K562 (cell line): ENCODE data around the gene SLIT1. TPM values are rescaled to one million over a fixed set of nuclear protein-coding genes. Genes with fewer than 3 reads are reported as not detected.

Experiments used
- ATAC-seq: fragments of 200-7000 bp; cut with Tn5 transposase; 3 replicates; pipeline ENCODE4 v1.9.1; 2020; ENCODE audit warnings: moderate library complexity
- BruUV-seq: library from RNA; stranded (reverse); fragments of 400-500 nt; replicated peaks from 2 replicates; lab custom pipeline; 2021; lab: Mats Ljungman, UMichigan
- CTCF ChIA-PET: fragments of 300-600 bp; formaldehyde crosslinking; extraction: SDS; loops from one replicate; lab custom pipeline; 2021; ENCODE audit warnings: low intra/inter-chr PET ratio; lab: Yijun Ruan, JAX
- POLR2A ChIA-PET: fragments of 300-600, 350-650 bp; sonication (Branson Sonifier 250); formaldehyde crosslinking; extraction: SDS; loops from one replicate; lab custom pipeline; 2021; ENCODE audit warnings: antibody characterized with exemption, inconsistent platforms; lab: Yijun Ruan, JAX
- DNase-seq, 4 experiments: peaks; one replicate each; pipeline versions ENCODE4 v3.0.0 to v3.0.0-alpha.2; 2011 to 2018; ENCODE audit warnings: low spot score in 3 of 4, mixed read lengths in 3 of 4; ENCODE audit errors: extremely low read depth in 1 of 4
- FAIRE-seq: peaks from 2 replicates; lab custom pipeline; 2011; peaks lifted over from hg19 to GRCh38; lab: Jason Lieb, UNC
- H2AFZ ChIP-seq: 2 replicates; pipeline ENCODE4 v1.6.0; 2011; ENCODE audit warnings: low read depth, low read length, control low read depth, inconsistent platforms
- H3K27ac ChIP-seq: fragments of 200-600 bp; 3 replicates; pipeline ENCODE4 v1.8.0; 2011; ENCODE audit warnings: low read depth, mild to moderate bottlenecking, control low read depth, inconsistent platforms, low read length, moderate library complexity, mixed read lengths; ENCODE audit errors: extremely low read depth
- H3K27me3 ChIP-seq, 2 experiments: fragments of 300-600 bp in 1 of 2; 2 replicates in 1 of 2; 3 replicates in 1 of 2; pipeline versions ENCODE4 v1.6.0 to v1.8.0; 2011; ENCODE audit warnings: inconsistent platforms in 2 of 2, low read length in 2 of 2, mild to moderate bottlenecking in 1 of 2, mixed read lengths in 1 of 2, moderate library complexity in 1 of 2; ENCODE audit not compliant: control insufficient read depth in 2 of 2, insufficient read depth in 2 of 2
- H3K36me3 ChIP-seq: fragments of 300-600 bp; 3 replicates; pipeline ENCODE4 v1.8.0; 2011; ENCODE audit warnings: mild to moderate bottlenecking, low read length, inconsistent platforms; ENCODE audit not compliant: control insufficient read depth, insufficient read depth
- H3K4me1 ChIP-seq, 2 experiments: fragments of 200-600 bp in 1 of 2; replicated peaks in 1 of 2; 2 replicates in 1 of 2; 3 replicates in 1 of 2; pipeline versions ENCODE4 v1.5.1 to v1.8.0; 2011; ENCODE audit warnings: inconsistent platforms in 2 of 2, low read length in 2 of 2, mild to moderate bottlenecking in 1 of 2, mixed read lengths in 1 of 2, moderate library complexity in 1 of 2; ENCODE audit not compliant: control insufficient read depth in 2 of 2, insufficient read depth in 2 of 2
- H3K4me2 ChIP-seq: 2 replicates; pipeline ENCODE4 v1.6.1; 2011; ENCODE audit warnings: low read length, control low read depth, inconsistent platforms, mixed read lengths; ENCODE audit not compliant: insufficient read depth
- H3K4me3 ChIP-seq: fragments of 200-600 bp; sonication (generic), shearing (Covaris generic); 2 replicates; pipeline ENCODE4 v1.5.1; 2016; ENCODE audit warnings: control low read depth, inconsistent platforms
- H3K79me2 ChIP-seq: fragments of 200-600 bp; 3 replicates; pipeline ENCODE4 v1.8.0; 2011; ENCODE audit warnings: low read length, inconsistent platforms; ENCODE audit not compliant: control insufficient read depth, insufficient read depth
- H3K9ac ChIP-seq, 2 experiments: 2 replicates each; pipeline versions ENCODE4 v1.6.0 to v1.6.1; 2011; ENCODE audit warnings: low read depth in 2 of 2, low read length in 2 of 2, control low read depth in 1 of 2, inconsistent platforms in 1 of 2, mild to moderate bottlenecking in 1 of 2, mixed read lengths in 1 of 2; ENCODE audit not compliant: insufficient read depth in 1 of 2
- H3K9me1 ChIP-seq: one replicate; pipeline ENCODE4 v1.6.0; 2011; ENCODE audit warnings: inconsistent platforms, mild to moderate bottlenecking, low read length, moderate library complexity; ENCODE audit not compliant: control insufficient read depth, insufficient read depth
- H3K9me3 ChIP-seq: replicated peaks from 2 replicates; pipeline ENCODE4 v1.5.1; 2011; ENCODE audit warnings: low read depth, low read length, inconsistent platforms; ENCODE audit not compliant: control insufficient read depth, insufficient read depth
- H4K20me1 ChIP-seq: replicated peaks from 2 replicates; pipeline ENCODE4 v1.6.1; 2011; ENCODE audit warnings: low read length, inconsistent platforms, mixed read lengths; ENCODE audit not compliant: control insufficient read depth, insufficient read depth
- BRF1 ChIP-seq: IDR thresholded peaks from 3 replicates; pipeline ENCODE4 v1.6.1; 2011; ENCODE audit warnings: borderline replicate concordance, mild to moderate bottlenecking; ENCODE audit not compliant: insufficient read length; ENCODE audit errors: extremely low read depth
- PPARD ChIP-seq: fragments of 250-450 bp; sonication (Bioruptor Pico); IDR thresholded peaks from 2 replicates; pipeline ENCODE4 v1.8.0; 2022; ENCODE audit warnings: inconsistent platforms, mild to moderate bottlenecking, moderate library complexity
- SNRNP70 ChIP-seq: fragments of 200-400 bp; formaldehyde crosslinking; optimal IDR thresholded peaks from 2 replicates; pipeline ENCODE3; 2017; ENCODE audit warnings: low read depth, low read length
- THRAP3 ChIP-seq: fragments of 450-650 bp; IDR thresholded peaks from 2 replicates; pipeline ENCODE4 v1.6.1; 2016; ENCODE audit warnings: mild to moderate bottlenecking, inconsistent platforms, borderline replicate concordance
- ZBTB49 ChIP-seq: sonication (generic); formaldehyde crosslinking; IDR thresholded peaks from 2 replicates; pipeline ENCODE4 v1.8.0; 2022; ENCODE audit warnings: missing genetic modification reagents, mild to moderate bottlenecking, borderline replicate concordance
- ZMIZ1 ChIP-seq, 2 experiments: fragments of 150-350 bp in 1 of 2; IDR thresholded peaks; 2 replicates each; pipeline ENCODE4 v1.6.1; 2012 to 2016; ENCODE audit warnings: low read depth in 2 of 2, low read length in 2 of 2, mild to moderate bottlenecking in 1 of 2, moderate library complexity in 1 of 2
- WGBS: fragments of 100-300 bp; shearing (Covaris generic); methylation state at CpG from one replicate; pipeline ENCODE4 v1.1.6; 2016; ENCODE audit warnings: low coverage, mixed read lengths; ENCODE audit not compliant: insufficient coverage; ENCODE audit errors: missing lambda C conversion rate; 5-methylcytosine and 5-hydroxymethylcytosine counted together
- in situ Hi-C: fragments of 300-500 bp; cut with MboI; formaldehyde crosslinking; loops from 4 replicates; pipeline ENCODE4 v1.15.0; 2018; ENCODE audit warnings: inconsistent platforms, mixed read lengths
- intact Hi-C: fragments of 100-400 bp; cut with micrococcal nuclease; formaldehyde crosslinking; loops from 2 replicates; pipeline ENCODE4 v1.14.2; 2022
- polyA plus RNA-seq, 8 experiments: library from polyadenylated mRNA; depleted of rRNA in 4 of 8; stranded (reverse) in 5 of 8; unstranded in 3 of 8; fragments of >200 nt; fragmentation: Nextera tagmentation in 2 of 8; fragmentation: Illumina TruSeq in 1 of 8; extraction: Ambion mirVana in 2 of 8; extraction: Trizol in 1 of 8; gene quantifications; 2 replicates each; pipeline versions ENCODE4 v1.2.1 to v1.2.3, GENCODE V29; 2011 to 2014; ENCODE audit warnings: inconsistent platforms in 1 of 8, missing spikeins in 1 of 8
- total RNA-seq, 7 experiments: library from RNA; depleted of rRNA in 6 of 7; stranded (reverse); fragments of >200 nt in 6 of 7; fragmentation: Illumina TruSeq in 2 of 7; extraction: Trizol in 2 of 7; gene quantifications; 2 replicates each; pipeline versions ENCODE4 v1.2.1 to v1.2.3, GENCODE V29; 2011 to 2021; ENCODE audit warnings: low replicate concordance in 1 of 7
- TF ChIP-seq, protein P1 (sequence below): fragments of 250-450 bp; sonication (Bioruptor Pico); IDR thresholded peaks from 2 replicates; pipeline ENCODE4 v1.4.0; 2020
- TF ChIP-seq, protein P2 (sequence below): fragments of 250-450 bp; sonication (Bioruptor Pico); IDR thresholded peaks from 2 replicates; pipeline ENCODE4 v1.8.0; 2022; ENCODE audit warnings: moderate library complexity, mild to moderate bottlenecking, inconsistent platforms

The SLIT1 gene
- total and polyA plus RNA-seq, 9 of the 15 experiments (the other 6 are each of a cell fraction or from before 2014, with no cell fraction given), result 0.01 to 0.11 (median 0.04) TPM; not detected in 3

GRCh38 chr10:97220355-97220754, 34.6 kb upstream of the SLIT1 start:
- Histone ChIP-seq H3K27me3 (no peaks in the 10 kb centered on the region), H4K20me1 (peaks cover 9% of the 10 kb centered on the region; the same call in 1 of the 2 replicates), H3K27ac (no peak overlapping the region), H3K4me3 (no peak overlapping the region), H3K4me2 (no peak overlapping the region), H3K9me3 (no peaks in the 10 kb centered on the region), H3K79me2 (no peaks in the 10 kb centered on the region), H3K4me1 (peaks cover 7 to 14% of the 10 kb centered on the region in 2 experiments), H2AFZ (no peak overlapping the region), H3K36me3 (peaks cover 13% of the 10 kb centered on the region; the same call in 1 of the 3 replicates), H3K9ac (no peak overlapping the region), H3K9me1 (peaks cover 5% of the 10 kb centered on the region)
- 72% methylated on average over 3 of the region's 3 CpGs for WGBS
- in situ Hi-C loops (no loop called here), intact Hi-C loops (no loop called here)
- DNase-seq, result no peak
- no TSS peak for BruUV-seq
- no peak for ATAC-seq
- ChIA-PET POLR2A (no interaction called here), CTCF (no interaction called here)
- FAIRE-seq, result no peak
- TF ChIP-seq ZMIZ1 (IDR thresholded peaks at IDR 0.05; ENCODE audit: low read depth in 2 of 2, low read length in 2 of 2), result no peak
- no peak for TF ChIP-seq PPARD (CRISPR knock-in tag)
- no peak for TF ChIP-seq BRF1
- TF ChIP-seq, protein P1, sequence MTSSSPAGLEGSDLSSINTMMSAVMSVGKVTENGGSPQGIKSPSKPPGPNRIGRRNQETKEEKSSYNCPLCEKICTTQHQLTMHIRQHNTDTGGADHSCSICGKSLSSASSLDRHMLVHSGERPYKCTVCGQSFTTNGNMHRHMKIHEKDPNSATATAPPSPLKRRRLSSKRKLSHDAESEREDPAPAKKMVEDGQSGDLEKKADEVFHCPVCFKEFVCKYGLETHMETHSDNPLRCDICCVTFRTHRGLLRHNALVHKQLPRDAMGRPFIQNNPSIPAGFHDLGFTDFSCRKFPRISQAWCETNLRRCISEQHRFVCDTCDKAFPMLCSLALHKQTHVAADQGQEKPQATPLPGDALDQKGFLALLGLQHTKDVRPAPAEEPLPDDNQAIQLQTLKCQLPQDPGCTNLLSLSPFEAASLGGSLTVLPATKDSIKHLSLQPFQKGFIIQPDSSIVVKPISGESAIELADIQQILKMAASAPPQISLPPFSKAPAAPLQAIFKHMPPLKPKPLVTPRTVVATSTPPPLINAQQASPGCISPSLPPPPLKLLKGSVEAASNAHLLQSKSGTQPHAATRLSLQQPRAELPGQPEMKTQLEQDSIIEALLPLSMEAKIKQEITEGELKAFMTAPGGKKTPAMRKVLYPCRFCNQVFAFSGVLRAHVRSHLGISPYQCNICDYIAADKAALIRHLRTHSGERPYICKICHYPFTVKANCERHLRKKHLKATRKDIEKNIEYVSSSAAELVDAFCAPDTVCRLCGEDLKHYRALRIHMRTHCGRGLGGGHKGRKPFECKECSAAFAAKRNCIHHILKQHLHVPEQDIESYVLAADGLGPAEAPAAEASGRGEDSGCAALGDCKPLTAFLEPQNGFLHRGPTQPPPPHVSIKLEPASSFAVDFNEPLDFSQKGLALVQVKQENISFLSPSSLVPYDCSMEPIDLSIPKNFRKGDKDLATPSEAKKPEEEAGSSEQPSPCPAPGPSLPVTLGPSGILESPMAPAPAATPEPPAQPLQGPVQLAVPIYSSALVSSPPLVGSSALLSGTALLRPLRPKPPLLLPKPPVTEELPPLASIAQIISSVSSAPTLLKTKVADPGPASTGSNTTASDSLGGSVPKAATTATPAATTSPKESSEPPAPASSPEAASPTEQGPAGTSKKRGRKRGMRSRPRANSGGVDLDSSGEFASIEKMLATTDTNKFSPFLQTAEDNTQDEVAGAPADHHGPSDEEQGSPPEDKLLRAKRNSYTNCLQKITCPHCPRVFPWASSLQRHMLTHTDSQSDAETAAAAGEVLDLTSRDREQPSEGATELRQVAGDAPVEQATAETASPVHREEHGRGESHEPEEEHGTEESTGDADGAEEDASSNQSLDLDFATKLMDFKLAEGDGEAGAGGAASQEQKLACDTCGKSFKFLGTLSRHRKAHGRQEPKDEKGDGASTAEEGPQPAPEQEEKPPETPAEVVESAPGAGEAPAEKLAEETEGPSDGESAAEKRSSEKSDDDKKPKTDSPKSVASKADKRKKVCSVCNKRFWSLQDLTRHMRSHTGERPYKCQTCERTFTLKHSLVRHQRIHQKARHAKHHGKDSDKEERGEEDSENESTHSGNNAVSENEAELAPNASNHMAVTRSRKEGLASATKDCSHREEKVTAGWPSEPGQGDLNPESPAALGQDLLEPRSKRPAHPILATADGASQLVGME (CRISPR knock-in tag), result no peak
- no peak for TF ChIP-seq SNRNP70
- TF ChIP-seq, protein P2, sequence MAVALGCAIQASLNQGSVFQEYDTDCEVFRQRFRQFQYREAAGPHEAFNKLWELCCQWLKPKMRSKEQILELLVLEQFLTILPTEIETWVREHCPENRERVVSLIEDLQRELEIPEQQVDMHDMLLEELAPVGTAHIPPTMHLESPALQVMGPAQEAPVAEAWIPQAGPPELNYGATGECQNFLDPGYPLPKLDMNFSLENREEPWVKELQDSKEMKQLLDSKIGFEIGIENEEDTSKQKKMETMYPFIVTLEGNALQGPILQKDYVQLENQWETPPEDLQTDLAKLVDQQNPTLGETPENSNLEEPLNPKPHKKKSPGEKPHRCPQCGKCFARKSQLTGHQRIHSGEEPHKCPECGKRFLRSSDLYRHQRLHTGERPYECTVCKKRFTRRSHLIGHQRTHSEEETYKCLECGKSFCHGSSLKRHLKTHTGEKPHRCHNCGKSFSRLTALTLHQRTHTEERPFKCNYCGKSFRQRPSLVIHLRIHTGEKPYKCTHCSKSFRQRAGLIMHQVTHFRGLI (CRISPR knock-in tag), result no peak
- no peak for TF ChIP-seq ZBTB49 (CRISPR knock-in tag)
- TF ChIP-seq THRAP3, result no peak
